Astrocyte (in vitro differentiated cells and primary cell): ENCODE measurements around the gene ARHGEF11. TPM values are rescaled to one million over a fixed set of nuclear protein-coding genes. Genes with fewer than 3 reads are reported as not detected.

ENCODE experiments used
- DNase-seq: peaks from one replicate; pipeline ENCODE4 v3.0.0-alpha.2; 2010; ENCODE audit warnings: low read depth
- FAIRE-seq: peaks from 2 replicates; lab custom pipeline; 2011; peaks lifted over from hg19 to GRCh38; lab: Jason Lieb, UNC
- H2AFZ ChIP-seq: 2 replicates; pipeline ENCODE4 v1.6.0; 2012; ENCODE audit warnings: low read depth, low read length, inconsistent platforms
- H3K27ac ChIP-seq: 2 replicates; pipeline ENCODE4 v1.5.1; 2011; ENCODE audit warnings: low read depth, low read length, inconsistent platforms
- H3K27me3 ChIP-seq: 2 replicates; pipeline ENCODE4 v1.6.0; 2011; ENCODE audit warnings: low read length, inconsistent platforms; ENCODE audit not compliant: insufficient read depth
- H3K36me3 ChIP-seq: 2 replicates; pipeline ENCODE4 v1.5.1; 2011; ENCODE audit warnings: low read length, inconsistent platforms; ENCODE audit not compliant: insufficient read depth
- H3K4me1 ChIP-seq: 2 replicates; pipeline ENCODE4 v1.5.1; 2011; ENCODE audit warnings: low read length, inconsistent platforms; ENCODE audit not compliant: insufficient read depth
- H3K4me2 ChIP-seq: 2 replicates; pipeline ENCODE4 v1.6.0; 2012; ENCODE audit warnings: low read length, inconsistent platforms
- H3K4me3 ChIP-seq: 2 replicates; pipeline ENCODE4 v1.5.1; 2011; ENCODE audit warnings: low read depth, mild to moderate bottlenecking, low read length, inconsistent platforms; ENCODE audit not compliant: insufficient read depth
- H3K79me2 ChIP-seq: 2 replicates; pipeline ENCODE4 v1.6.0; 2012; ENCODE audit warnings: mild to moderate bottlenecking, low read length, inconsistent platforms; ENCODE audit not compliant: insufficient read depth
- H3K9ac ChIP-seq: 2 replicates; pipeline ENCODE4 v1.6.0; 2012; ENCODE audit warnings: mild to moderate bottlenecking, low read length, inconsistent platforms
- H3K9me3 ChIP-seq: 2 replicates; pipeline ENCODE4 v1.5.1; 2012; ENCODE audit warnings: low read depth, mild to moderate bottlenecking, low read length, inconsistent platforms; ENCODE audit not compliant: insufficient read depth
- H4K20me1 ChIP-seq: 2 replicates; pipeline ENCODE4 v1.6.0; 2012; ENCODE audit warnings: low read length, inconsistent platforms; ENCODE audit not compliant: insufficient read depth
- H3K27ac Mint-ChIP-seq: one replicate; pipeline ENCODE4 v1.8.0; 2021; ENCODE audit warnings: mild to moderate bottlenecking, mixed read lengths; ENCODE audit not compliant: unreplicated experiment
- H3K27me3 Mint-ChIP-seq: one replicate; pipeline ENCODE4 v1.8.0; 2021; ENCODE audit warnings: low read depth, mixed read lengths; ENCODE audit not compliant: unreplicated experiment
- H3K36me3 Mint-ChIP-seq: one replicate; pipeline ENCODE4 v1.8.0; 2021; ENCODE audit warnings: low read depth, mixed read lengths; ENCODE audit not compliant: unreplicated experiment
- H3K4me1 Mint-ChIP-seq: one replicate; pipeline ENCODE4 v1.8.0; 2021; ENCODE audit warnings: low read depth, mixed read lengths; ENCODE audit not compliant: unreplicated experiment
- H3K4me3 Mint-ChIP-seq: one replicate; pipeline ENCODE4 v1.8.0; 2021; ENCODE audit warnings: mild to moderate bottlenecking, moderate library complexity, mixed read lengths; ENCODE audit not compliant: unreplicated experiment
- H3K9me3 Mint-ChIP-seq: one replicate; pipeline ENCODE4 v1.8.0; 2021; ENCODE audit warnings: mild to moderate bottlenecking, mixed read lengths; ENCODE audit not compliant: unreplicated experiment
- CTCF ChIP-seq: IDR thresholded peaks from 2 replicates; pipeline ENCODE4 v1.5.1; 2011; ENCODE audit warnings: low read depth, mild to moderate bottlenecking, inconsistent platforms, low read length, moderate library complexity; ENCODE audit not compliant: insufficient read depth
- EZH2 ChIP-seq: IDR thresholded peaks from 2 replicates; pipeline ENCODE4 v1.6.1; 2012; ENCODE audit warnings: mild to moderate bottlenecking, low read length, inconsistent platforms; ENCODE audit not compliant: insufficient read depth
- total RNA-seq: library from RNA; stranded (reverse); gene quantifications from 2 replicates; pipeline ENCODE4 v1.2.1, GENCODE V29; 2021

Gene ARHGEF11
- total RNA-seq, 1 donor from 2014 or later = 29.2 TPM

GRCh38 chr1:156901590-156901900 is 144.0 kb downstream of the ARHGEF11 start:
- H3K9me3 ChIP-seq = peaks cover 6% of the 10 kb centered on the region
- peaks cover 30% of the 10 kb centered on the region for H4K20me1 ChIP-seq
- Mint-ChIP-seq H3K9me3 (peaks cover 3% of the 10 kb centered on the region), H3K4me1 (peaks cover 51% of the 10 kb centered on the region), H3K36me3 (peaks cover 5% of the 10 kb centered on the region), H3K27ac (no peak overlapping the region), H3K27me3 (peaks cover 11% of the 10 kb centered on the region), H3K4me3 (no peak overlapping the region)
- H3K79me2 ChIP-seq = peaks cover 68% of the 10 kb centered on the region
- no peak for TF ChIP-seq EZH2
- no peak for TF ChIP-seq CTCF
- no peak for DNase-seq
- no peak for FAIRE-seq
- H3K27me3 ChIP-seq = no peaks in the 10 kb centered on the region
- no peak overlapping the region for H3K9ac ChIP-seq
- no peak overlapping the region for H3K27ac ChIP-seq
- H3K4me2 ChIP-seq = no peak overlapping the region
- peaks cover 64% of the 10 kb centered on the region for H3K4me1 ChIP-seq
- H2AFZ ChIP-seq = no peak overlapping the region
- H3K4me3 ChIP-seq = no peak overlapping the region
- H3K36me3 ChIP-seq = no peaks in the 10 kb centered on the region

GRCh38 chr1:156900896-156901589 is 144.5 kb downstream of the ARHGEF11 start:
- Mint-ChIP-seq H3K4me3 (no peak overlapping the region), H3K9me3 (peaks cover 3% of the 10 kb centered on the region), H3K36me3 (peaks cover 5% of the 10 kb centered on the region), H3K27ac (no peak overlapping the region), H3K27me3 (peaks cover 11% of the 10 kb centered on the region), H3K4me1 (peaks cover 55% of the 10 kb centered on the region)
- Histone ChIP-seq H3K79me2 (peaks cover 68% of the 10 kb centered on the region), H3K4me2 (no peak overlapping the region), H3K27ac (no peak overlapping the region), H2AFZ (no peak overlapping the region), H3K27me3 (no peaks in the 10 kb centered on the region), H4K20me1 (peaks cover 30% of the 10 kb centered on the region), H3K36me3 (no peaks in the 10 kb centered on the region), H3K9ac (no peak overlapping the region), H3K4me1 (peaks cover 67% of the 10 kb centered on the region), H3K4me3 (no peak overlapping the region), H3K9me3 (peaks cover 3% of the 10 kb centered on the region)
- no peak for TF ChIP-seq CTCF
- TF ChIP-seq EZH2 = no peak
- DNase-seq (no peak), FAIRE-seq (no peak)
